GM21576 (cell line): ENCODE measurements around the gene SRSF7.
A peak's percentile ranks its signal among the peaks of the same experiment; 100 is the strongest.
"Not testable (repeated sequence)": the region's sequence is repeated elsewhere in the genome, so short reads cannot be mapped to it uniquely, and the experiment has no call there.

Experiments
- ATAC-seq: cut with Tn5 transposase; IDR thresholded peaks from one replicate; pipeline ENCODE4 v1.9.1; 2021; ENCODE audit warnings: mild to moderate bottlenecking, moderate library complexity; ENCODE audit not compliant: unreplicated experiment

SRSF7 gene

DNA sequence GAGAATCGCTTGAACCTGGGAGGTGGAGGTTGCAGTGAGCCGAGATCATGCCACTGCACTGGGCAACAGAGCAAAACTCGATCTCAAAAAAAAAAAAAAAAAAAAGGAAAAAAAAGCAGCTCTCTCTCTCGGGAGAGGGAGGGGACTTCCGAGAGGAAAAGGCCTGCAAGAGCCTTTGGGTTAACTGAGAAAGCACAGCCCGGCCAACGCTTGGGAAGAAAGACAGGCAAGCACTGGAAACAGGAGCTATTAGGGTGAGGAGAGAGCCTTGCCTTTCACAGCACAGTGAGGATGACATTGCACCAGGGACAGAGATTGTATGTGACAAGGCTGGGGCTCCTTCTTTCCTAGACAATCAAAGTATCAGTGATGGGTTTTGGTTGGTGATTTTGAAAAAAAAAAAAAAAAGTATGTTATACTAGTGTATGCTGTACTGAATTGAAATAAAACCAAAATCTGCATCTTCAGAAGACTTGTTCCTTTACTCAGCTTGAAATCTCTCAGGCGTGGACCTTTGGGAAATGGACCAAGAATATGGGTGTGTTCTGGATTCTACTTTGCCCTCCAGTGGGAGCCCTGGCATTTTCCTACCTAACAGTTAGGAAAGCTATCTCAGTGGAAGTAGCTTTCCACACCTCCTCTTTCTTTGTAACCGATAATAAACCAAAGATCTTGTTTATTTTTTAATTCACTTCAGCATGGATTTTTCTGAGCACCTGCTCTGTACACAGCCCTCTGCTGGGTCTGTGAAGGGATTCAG is 16.7 kb downstream of the SRSF7 start:
- ATAC-seq: no peak

DNA sequence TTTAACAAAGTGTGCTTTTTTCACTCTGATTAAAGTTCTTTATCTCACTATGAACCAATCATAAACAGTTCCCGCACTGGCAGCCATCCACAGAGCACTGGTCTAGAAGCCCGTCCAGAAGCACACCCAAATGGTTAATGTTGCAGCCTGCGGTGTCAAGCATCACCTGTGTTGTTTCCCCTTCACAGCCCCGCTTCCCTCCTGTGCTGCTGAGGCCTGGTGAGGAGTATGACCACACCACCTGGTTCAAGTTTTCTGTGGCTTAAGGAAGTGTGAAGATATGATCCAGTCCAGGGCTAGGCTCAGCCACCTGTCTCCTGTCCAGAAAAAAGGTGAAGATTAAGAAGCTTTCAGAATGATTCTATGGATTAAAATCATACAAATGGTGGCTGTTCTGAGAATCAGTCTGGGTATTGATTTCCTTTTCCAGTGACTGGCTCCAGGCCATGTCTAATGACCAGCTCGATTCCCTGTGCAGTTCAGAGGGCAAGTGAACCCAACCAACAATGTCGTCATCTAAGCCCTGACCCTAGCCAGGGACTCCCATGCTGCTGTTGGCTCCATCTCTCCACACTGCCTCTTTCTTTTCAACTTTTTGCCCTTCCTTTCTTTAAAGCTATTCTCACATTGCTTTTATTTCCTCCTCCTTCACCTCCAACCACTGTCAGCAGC is 17.7 kb downstream of the SRSF7 start:
- no peak for ATAC-seq

- no peak for ATAC-seq
Observed at GRCh38 chr2:38731684-38732221, 19.4 kb downstream of the SRSF7 start.

GRCh38 chr2:38731090-38731489 is 20.1 kb downstream of the SRSF7 start:
- ATAC-seq: no peak

GRCh38 chr2:38728694-38729093 is 22.5 kb downstream of the SRSF7 start:
- ATAC-seq: no peak

DNA sequence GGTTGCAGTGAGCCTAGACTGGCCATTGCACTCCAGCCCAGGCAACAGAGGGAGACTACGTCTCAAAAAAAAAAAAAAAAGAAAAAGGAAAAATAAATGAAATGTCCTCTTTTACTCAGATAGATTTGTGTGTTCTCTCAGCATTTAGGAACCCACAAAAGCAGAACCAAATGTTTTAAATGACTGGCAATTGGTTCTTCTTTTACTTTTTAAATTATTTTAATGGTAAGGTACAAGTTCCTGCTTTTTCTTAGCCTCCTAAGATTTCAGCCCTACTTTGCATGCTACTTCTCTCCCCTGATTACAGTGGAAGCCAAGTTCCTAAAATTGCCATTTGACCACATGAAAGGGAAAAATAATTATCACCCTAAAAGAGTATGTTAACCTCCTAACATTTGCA is 23.5 kb downstream of the SRSF7 start:
- ATAC-seq: no peak

DNA sequence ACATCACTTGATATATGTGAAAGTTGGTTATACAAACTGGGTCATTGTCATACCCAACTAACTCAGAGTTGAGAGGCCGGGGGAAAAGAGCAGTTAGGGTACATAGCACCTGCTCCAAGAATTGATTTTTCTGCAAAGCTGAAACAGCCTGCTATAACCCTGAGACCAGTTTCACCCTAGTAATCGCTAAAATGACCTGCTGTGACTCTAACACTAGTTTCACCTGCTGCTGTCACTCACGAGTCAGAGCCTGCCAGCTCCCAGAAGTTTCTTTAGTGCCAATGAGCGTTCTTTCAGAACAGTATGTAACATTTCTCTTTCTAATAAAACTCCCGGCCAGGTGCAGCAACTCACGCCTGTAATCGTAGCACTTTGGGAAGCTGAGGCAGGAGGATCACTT is 28.0 kb downstream of the SRSF7 start:
- ATAC-seq: peak; percentile 66

DNA sequence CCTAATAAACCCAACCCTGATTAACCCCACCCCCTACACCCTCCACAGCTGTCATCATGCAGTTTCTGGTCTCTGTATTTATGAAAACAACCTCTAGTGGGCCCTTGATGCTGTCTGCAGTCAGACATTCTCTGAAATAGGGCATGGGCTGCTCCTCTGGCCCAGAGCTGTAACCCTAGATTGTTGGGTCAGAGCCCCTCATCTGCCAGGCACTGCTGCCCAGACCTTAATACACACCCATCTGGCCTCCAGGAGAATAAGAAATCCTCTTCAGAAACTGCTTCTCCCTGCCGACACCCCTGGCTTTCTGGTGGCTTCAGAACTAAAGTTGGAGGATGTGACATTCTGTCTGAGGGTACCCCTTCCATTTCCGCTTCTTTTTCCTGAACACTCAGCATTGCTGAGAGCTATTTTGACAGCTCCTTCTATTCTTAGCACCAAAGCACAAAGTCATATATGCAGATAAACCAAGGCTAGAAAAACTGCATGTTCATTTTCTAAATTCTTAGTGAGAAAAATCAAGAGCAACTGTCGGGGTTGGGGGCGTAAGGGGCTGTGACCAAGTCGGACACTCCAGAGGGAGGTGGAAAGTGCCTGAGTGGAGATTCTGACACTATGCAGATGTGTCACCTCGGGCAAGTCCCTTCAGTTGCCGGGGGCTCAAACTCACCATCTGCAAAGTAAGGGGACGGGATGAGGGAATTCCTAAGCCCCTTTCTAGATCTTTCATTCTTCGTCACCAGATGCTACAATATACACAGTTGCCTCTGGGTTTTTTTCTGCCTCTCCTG is 28.7 kb downstream of the SRSF7 start:
- ATAC-seq: peak; percentile 40

- no peak for ATAC-seq
Observed at GRCh38 chr2:38720613-38721241, 30.4 kb downstream of the SRSF7 start.

DNA sequence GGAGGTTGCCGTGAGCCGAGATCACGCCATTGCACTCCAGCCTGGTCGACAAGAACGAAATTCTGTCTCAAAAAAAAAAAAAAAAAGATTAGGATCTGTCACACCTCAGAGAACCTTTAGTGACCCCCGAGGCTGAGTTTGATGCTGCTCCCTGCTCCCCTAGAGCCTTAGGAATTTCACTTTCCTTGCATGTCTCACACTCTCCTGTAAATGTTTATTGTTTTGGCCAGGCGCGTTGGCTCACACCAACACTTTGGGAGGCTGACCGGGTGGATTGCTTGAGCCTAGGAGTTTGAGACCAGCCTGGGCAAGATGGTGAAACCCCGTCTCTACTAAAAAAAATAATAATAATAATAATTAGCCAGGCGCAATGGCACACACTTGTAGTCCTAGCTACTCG is 31.5 kb downstream of the SRSF7 start:
- no peak for ATAC-seq

DNA sequence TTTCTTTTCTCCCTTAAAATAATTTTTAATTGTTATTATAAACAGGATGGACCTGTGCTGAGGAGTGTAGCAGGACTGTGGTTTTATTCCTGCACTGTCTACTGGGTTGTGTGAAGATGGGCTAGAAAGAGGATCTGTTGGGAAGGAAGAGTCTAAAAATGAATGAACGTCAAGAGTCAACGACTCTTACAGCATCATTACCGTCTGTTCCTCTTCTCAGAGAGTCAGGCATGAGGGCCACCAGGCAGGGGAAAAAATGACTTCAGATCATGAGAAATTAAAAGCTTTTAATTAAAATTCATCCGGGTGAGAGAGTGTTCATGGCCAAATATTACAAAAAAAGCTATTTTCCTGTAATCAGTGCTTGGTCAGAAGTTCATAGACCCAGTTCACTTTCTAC is 32.6 kb downstream of the SRSF7 start:
- no peak for ATAC-seq

DNA sequence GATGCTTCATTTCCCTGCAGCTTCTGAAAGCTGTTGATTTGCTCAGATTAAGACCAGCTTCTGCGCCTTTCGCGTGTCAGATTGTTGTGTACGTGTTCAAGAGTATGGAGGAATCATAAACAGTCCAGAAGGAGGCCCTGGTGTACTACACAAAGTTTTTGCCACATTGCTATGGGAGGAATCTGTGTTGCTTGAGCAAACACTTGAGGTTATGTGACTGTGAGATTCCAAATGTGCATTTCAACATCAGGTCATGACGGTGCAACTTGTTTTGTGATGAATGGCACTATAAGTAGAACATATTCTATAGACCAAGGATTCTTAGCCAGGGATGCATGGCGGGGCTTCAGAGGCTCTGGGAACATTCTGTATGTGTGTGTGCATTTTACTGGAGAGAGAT is 35.0 kb downstream of the SRSF7 start:
- ATAC-seq: no peak

DNA sequence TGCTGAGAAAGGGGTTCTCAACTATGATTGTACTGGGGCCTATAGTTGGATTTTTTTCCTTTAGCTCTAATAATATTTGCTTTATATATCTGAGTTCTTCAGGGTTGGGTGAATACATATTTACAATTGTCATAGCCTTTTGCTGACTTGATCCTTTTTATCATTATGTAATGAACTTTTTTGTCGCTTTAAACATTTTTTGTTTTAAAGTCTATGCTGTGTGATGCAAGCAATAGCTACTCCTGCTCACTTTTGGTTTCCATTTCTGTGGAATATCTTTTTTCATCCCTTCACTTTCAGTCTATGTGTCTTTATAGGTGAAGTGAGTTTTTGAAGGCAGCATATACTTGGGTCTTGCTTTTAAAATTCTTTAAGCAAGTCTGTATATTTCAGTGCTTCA is 36.2 kb downstream of the SRSF7 start:
- ATAC-seq: not testable (repeated sequence)

DNA sequence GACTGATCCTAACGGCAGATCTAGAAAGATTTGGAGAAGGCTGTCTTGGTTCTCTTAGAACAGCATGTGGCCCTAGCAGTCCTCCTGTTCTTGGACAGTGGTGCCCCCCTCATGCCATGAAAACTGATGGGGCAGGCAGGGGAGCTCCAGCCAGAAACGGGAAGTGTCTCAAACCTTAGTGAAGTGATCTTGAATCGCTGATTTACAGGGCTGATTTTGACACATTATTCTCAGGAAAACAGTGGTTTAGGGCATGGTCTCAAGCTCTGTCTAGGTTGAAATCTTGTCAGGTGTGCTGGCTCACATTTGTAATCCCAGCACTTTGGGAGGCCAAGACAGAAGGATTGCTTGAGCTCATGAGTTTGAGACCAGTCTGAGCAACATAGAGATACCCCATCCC is 37.8 kb downstream of the SRSF7 start:
- ATAC-seq: no peak

- no peak for ATAC-seq
Observed at GRCh38 chr2:38712871-38713270, 38.3 kb downstream of the SRSF7 start.

DNA sequence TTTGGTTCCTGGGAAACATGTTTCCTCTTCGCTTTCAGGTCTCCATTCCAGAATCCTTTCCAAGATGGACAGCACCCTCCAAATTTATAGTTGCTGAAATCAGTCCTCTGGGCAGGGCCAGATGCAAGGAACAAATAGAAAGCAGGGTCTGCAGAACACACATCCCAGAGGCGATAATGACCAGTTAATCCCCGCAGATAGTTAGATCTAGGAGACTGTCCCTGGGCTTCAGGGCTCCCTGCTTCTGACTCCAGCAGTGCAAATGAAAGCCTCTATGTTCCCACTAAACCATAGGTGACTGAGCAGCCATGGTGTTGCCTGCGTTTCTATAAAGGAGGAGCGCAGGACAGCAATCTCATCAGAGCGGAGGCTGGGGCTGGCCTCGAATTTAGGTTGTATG is 38.7 kb downstream of the SRSF7 start:
- ATAC-seq: no peak

DNA sequence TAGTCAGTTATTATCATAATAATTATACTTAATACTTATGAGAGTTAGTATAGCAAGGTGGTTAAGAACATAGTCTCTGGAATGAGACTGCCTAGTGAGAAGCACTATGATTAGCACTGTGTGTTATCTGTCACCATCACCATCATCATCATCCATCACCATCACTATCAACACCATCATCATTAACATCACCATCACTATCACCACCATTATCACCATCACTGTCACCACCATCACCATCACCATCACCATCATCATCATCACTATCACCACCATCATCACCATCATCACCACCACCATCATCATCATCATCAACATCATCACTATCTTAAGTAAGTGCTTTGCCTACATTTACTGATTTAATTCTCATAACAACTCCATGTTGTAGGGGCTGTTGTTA is 39.6 kb downstream of the SRSF7 start:
- ATAC-seq: no peak

DNA sequence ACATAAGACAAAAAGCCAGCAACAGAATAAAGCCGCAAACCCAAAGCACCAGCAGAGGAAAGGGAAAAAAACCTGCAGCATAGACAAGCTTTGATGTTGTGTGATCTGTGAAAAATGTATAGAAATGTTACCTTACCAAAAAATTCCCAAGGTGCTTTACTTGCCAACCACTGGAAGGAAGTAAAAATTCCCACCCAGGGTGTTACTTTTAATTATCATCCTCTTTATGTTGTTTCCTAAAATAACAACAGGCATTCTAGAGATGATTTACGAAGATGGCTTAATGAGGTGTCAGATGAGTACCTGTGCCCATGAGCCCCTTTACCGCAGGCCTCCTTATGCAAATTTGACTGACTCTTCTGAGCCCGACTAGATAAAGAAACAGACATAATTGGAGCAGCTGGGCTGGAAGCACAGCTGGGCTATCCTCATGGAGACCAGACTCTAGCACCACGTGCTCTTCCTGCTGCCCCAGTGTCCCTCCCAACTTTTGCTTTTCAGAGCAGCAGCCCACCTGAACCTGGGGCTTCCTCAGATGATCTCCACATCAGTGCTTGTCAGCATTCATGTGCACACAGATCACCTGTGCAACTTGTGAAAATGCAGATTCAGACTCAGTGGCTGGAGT is 41.5 kb downstream of the SRSF7 start:
- ATAC-seq: peak; percentile 61

DNA sequence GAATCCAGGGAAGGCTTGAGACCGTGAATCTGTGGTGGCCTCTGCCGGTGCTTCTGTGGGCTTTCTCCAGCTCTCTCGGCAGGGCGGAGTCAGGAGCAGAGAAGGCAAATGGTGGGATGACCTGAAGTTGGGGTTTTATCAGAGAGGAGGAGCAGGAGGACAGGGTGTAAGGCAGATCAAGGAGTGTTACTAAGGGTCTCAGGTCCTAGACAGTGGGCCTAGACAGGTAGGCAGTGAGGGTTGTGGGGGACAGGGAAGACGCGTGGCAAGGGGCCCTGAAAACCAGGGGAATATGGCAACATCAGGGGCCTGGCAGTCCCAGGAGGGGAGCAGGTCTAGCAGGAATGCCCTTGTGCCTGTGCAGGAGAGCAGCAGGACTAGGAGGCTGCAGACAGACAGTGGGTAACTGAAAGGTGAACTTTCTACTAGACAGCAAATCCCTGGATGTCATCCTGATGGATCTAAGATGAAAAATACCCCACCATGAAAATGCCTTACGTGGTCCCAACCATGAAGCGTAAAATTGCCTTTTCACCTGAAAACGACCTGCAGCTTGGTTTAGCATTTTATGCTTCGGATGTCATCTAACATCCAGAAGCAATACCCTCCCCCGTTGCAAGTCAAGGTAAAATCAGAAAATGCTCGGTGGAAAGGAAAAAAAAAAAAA is 42.1 kb downstream of the SRSF7 start:
- ATAC-seq: no peak

DNA sequence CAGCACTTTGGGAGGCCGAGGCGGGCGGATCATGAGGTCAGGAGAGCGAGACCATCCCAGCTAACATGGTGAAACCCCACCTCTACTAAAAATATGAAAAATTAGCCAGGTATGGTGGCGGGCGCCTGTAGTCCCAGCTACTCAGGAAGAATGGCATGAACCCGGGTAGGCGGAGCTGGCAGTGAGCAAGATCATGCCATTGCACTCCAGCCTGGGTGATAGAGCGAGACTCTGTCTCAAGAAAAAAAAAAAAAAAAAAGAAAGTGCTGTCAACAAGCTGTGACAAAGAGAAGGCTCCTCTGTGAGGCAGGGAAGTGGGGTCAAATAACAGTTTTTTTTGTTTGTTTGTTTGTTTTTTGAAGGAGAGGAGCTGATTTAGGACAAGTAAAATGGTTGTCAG is 42.7 kb downstream of the SRSF7 start:
- ATAC-seq: not testable (repeated sequence)
